Activated CD4-positive, alpha-beta T cell treated with anti-CD3 and anti-CD28 coated beads for 1 hour (primary cell): ENCODE measurements around the gene HAAO.
A peak's percentile ranks its signal among the peaks of the same experiment; 100 is the strongest.

Experiments used
- DNase-seq: peaks from one replicate; pipeline ENCODE4 v3.0.0-alpha.2; 2020

Gene HAAO

DNA sequence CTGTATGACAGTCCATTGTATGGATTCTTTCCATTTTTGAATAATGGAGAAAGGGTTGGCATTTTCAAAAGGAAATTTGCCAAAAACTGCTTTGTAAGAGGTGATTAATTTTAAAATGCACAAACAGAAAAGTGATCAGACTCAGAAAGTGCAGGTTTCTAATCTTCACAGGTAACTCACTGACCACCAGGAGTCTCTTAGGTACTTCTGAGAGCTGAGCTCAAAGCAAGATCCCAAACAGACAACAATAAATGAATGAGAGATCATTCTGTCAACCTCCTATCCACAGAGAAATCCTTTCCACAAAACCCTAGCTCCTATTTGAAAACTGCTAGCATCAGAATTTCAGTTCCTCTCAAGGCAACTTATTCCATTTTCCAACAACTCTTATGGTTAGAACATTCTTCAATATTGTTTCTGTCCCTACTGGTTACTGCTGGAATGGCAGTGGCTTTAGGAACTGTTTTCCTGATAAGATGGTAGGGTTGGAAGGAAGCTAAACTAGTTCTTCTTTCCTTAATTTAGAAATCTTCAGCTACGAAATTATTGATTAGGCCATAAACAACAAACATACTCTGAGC lies 20.6 kb upstream of the HAAO start:
- no peak for DNase-seq

DNA sequence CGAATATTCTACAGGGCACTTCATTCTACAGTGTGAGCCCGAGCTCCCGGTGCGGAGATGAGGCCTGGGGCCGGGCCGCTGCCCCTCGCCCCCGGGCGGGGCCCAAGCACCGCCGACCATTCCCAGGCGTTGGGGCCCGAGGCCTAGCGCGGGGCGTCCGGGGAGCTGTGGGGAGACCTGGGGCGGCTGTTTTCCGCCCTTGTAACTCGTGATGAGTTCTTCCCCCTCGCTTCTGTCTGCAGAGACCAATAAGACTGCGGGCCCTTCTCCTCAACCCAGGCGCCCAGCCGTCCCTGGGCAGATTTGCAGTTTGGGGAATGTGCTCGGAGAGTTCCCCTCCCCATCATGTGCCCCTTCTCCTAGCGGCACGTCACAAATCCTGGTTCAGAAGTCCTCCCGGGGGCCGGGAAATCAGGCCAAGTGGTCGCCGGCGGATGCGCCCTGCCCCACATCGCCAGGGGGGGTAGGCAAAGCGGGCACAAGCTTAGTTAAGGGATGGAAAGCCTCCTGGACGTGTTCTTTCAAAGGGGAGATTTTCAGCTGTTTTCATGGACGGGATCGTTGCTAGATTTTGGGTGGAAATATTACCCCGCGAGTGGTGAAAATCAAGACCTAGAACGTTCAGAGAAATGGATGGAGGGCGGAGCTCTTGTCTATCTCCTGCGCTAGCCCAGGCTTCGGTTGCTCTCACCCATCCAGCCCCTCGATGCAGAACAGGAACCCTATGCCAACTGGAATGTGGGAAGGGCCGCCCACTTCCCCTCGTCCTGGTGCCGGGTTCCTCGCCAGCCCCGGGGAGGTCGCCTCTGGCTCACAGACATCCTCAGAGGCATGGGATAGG lies 18.8 kb upstream of the HAAO start:
- DNase-seq, result peak; percentile 32

DNA sequence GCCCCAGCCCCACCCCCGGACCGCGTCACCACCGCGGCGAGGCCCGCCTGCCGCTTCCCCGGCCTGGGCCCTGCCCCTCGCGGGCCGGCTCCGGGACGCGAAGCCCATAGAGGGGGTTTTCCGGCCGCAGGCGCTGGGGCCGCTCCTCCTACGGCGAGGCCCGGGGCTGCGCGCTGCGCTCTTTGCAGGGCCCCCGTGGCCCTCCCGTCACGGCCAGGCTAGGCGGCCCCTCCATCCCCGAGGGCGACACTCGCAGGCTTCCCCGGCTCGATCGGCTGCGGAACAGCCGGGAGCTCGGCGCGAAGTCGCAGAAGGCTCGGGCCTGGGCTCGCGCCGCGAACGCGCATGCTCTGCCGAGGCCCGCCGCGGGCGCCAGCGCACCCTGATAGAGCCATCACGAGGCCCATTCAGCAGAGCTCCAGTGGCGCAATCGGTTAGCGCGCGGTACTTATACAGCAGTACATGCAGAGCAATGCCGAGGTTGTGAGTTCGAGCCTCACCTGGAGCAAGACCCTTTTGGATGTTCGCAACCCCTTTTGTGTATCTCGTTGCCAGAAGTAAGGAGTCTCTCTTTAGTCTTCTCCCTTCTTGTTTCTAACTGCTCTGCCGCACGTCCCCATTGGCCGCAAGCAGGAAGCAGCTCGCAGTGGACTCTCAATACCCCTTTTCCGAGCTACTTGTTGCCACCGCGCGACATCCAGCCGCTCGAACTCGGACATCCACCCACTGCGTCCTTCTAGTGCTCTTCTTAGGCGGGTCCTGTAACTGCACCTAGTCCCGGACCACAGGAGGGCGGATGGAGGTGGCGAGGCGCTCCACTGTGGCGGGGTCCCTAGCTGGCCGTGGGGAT lies 18.0 kb upstream of the HAAO start:
- DNase-seq, result peak; percentile 94

DNA sequence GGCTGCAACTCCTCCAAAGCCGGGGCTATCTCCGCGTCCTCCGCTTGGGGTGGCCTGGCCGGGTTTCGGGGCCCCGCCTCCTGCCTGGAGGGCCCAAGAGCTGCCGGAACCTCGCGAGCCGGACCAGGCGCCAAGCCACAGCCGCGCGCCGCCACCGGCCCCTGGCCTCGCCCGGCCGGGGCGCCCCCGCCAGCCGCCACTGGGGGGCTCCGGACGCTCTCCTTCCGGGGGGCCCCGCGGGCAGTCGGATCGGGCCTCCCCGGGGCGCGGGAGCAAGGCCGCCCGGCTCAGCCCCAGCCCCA lies 17.4 kb upstream of the HAAO start:
- no peak for DNase-seq

DNA sequence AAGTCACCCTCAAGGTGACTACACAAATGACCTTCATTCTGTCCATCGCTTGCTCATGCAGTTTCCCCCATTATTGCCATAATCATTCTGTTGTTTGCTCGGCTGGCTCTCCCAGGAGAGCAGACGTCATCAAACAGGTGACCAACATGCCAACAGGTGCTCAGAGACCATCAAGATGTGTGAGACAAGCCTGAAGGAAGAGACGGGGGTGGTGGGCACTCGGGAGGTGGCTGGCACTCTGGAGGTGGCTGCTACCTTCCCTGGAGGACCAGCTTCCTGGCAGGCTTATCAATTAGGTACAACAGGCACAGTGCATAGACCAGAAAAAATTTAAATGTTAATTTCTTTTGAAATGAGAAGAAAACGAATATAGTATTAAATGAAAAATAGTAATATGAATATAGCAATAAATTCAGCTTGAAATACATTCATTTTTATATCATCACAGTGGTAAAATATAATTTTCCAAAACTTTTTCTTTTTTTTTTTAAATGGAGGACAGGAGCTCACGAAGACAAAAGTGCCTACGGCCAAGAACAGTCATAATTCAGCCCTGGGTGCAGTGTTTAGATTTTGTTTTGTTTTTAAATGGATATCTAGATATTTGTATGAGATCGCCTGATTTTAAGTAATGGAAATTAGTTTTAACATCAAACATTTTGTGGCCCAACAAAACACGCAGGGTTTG lies 16.9 kb upstream of the HAAO start:
- DNase-seq, result no peak

DNA sequence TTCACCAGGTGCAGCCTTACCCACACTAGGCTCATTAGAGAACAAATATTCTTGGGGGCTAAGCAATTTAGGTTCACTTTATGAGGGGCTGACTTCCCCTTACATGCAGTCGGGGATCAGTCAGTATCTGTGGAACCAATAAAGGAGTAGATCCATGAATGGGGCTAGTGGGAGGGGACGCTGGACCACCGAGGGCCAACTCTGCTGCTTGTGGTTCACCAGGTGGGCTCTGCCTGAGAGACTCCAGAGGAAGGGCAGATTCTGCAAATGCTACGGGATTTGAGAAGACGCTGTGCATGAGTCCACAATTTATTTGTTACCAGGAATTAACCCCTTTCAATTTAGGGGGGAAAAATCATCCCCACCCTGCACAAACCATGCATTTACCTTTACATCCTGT lies 15.9 kb upstream of the HAAO start:
- no peak for DNase-seq

DNA sequence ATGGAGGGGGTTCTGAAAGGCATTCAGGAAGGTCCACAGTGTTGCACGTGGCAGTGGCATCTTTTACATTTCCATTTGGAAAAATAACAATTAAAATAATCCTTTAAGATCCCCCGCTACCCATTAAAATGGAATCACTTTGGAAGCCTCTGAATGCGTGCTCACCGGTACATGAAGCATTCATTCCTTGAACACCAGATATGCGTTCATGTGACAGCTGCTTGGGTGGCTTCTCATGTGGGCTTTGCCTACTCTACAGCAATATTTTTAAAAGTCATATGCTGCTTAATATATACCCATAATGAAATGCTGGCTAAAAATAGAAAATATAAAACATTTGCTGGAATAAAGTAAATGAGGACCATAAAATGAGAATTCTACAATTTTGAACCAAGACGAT lies 14.4 kb upstream of the HAAO start:
- DNase-seq, result no peak

DNA sequence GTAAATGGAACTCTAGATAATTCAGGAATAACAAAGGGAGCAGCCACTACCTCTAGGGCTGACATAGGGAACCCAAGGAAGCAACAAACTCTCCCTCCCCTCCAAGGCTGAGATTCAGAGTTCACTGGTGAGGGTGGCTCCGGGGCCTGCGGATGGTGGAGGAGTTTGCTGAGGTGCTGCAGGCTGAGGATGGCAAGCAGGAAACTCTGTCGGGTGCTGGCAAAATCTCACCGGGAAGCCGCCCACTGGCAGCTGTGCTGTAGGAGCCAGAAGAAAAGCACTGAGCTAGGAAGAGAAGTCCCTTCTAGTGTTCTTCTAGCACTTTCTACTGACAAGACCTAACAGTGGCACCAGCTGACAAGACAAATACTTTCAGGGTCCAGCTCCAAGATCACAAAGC lies 12.5 kb upstream of the HAAO start:
- DNase-seq, result no peak

DNA sequence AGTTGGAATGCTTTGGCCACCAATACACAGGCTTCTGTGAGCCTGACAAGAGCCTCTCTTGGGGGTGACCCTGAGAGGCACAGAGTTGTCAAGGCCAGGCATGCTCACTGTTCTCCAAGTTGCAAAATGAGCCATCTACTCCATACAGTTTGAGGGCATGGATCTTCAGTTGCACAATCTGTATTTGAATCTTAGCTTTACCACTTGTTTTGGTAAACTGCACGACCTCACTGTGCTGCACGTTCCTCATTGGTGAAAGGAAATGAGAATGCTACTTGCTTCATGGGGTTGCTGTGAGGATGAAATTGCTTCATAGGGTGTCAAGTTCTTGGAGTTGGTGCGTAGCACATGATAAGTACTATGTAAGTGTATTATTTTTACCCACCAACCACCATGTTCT lies 12.0 kb upstream of the HAAO start:
- no peak for DNase-seq

DNA sequence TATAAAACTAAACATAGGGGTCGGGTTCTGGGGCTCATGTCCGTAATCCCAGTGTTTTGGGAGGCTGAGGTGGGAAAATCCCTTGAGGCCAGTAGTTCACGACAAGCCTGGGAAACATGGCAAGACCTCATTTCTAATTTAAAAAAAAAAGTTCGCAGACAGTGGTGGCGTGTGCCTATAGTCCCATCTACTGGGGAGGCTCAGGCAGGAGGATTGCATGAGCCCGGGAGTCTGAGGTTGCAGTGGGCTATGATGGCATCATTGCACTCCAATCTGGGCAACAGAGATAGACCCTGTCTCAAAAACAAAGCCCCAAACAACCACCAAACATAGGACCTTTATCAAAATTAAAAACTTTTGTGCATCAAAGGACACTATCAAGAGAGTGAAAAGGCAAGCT lies 9.8 kb upstream of the HAAO start:
- no peak for DNase-seq

DNA sequence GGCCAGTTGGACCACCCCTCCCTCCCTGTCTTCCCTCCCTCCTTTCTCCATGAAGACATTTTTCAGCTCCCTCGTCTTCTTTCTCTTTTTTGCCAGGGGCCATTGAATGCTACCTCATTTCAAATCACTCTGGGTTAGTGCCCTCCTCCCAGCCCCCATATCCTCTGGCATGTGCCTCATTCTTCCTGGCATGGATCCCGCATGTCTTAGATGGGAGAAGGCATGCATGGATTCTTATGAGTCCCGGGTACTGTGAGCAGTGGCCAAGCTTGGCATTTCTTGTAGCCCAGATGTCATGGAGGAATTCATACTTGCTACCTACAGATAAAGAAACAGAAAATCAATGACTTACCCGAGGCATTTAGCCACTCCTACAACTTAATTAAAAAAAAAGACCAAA lies 9.0 kb upstream of the HAAO start:
- no peak for DNase-seq

DNA sequence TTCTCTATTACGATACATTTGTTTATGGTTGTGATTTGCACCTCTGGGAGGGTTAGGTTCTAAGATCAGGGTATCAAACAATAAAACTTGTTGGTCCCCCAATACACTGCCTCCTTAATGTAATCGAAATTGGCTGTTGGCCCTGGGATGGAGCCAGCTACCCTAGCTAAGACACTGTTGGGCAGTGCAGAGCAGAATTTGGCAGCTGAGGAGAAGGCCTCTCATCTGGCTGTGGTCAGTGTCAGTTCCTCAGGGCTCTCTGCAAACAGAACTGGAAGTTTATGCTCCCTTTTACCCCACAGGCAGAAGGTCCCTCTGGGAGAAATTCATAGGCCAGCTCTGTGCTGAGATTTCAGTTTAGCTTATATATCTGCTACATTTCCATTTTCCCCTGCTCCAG lies 8.6 kb upstream of the HAAO start:
- DNase-seq, result no peak

DNA sequence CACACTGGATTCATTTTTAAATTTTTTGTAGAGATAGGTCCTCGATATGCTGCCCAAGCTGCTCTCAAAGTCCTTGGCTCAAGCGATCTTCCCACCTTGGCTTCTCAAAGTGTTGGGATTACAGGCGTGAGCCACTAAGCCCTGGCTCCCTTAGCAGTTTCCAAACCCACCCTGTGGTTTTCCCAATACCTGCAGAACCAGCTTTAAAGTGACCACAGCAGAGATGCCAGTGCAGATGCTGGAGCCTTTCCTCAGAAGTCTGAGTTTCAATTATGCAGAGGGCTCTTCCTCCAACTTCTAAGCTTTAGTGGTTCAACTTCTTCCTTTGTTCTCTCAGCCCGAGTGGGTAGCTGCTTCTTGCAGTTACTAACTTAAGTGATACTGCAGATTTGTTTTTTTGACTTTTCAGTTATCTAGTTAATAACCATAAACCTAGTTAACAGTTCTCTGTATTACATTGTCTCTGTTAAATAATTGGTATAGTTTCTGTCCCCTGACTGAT lies 8.1 kb upstream of the HAAO start:
- DNase-seq, result no peak

DNA sequence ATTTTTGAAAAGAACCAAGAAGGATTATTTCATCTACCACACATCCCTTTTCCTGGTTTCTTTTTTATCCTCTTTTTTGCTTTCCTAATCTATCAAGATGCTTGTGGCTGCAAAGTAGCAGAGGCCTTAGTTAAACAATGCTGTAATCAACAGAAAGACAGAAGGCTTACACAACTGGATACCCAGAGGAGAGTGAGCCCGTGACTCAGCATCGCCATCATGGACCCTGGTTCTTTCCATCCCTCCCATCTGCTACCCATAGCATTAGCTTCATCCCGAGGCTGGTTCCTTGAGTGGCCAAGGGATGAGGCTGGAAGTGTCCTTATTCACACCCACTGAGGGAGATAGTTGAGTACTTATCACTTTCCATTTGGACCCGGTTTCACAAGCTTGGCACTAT lies 7.5 kb upstream of the HAAO start:
- no peak for DNase-seq

DNA sequence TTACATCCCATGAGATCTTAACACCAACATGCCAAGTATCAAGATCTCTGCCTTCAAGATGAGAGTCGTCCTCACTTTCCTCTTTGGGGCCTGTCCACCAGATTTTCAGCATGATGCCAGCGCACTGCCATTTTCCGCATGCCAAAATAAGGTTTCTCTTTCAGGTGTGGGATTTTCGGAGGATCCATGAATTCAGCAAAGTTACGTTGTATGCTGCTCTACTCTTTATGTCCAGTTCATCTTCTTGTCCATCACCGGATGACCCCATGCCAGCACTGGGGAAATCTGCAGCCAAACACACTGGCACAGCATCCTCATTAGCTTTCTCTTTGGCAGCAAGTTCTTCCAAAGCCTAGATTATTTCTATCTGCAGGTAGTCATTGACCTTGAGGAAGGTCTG lies 4.9 kb upstream of the HAAO start:
- no peak for DNase-seq

DNA sequence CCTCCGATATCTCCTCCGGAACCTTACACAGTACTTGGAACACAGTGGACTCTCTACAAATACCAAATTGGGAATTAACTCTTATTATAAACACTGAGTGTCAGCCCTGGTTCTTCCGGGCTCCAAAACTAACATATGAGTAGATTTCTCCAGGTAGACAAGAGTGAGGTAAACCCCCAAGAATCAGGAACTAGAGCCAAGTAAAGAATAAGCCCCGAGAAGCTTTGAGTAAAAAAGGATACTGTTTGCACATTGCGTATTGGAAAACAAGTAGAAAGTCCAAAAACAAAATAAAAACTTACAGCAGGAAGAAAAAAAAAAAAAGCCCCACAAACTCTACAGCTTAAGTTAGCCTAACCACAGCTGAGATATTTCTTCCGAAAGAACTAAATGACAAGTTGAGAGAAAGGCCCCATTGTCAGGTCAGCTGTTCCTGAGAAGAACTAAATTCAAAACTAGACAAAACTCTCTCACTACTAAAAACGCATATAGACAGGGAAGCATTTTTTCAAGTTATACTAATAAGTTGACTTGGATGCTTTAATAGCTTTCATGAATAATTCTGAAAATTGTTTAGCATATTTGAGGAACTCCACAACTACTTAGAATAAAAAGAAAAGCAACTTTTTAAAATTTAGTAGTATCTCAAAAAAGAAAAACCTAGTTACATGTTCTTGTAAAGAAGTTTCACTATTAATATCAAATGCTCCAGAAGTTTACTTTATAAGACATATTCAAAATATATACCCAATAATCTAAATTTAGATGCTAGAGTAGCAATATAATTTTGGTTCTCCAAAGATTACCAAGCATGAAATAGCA lies 4.3 kb upstream of the HAAO start:
- no peak for DNase-seq

DNA sequence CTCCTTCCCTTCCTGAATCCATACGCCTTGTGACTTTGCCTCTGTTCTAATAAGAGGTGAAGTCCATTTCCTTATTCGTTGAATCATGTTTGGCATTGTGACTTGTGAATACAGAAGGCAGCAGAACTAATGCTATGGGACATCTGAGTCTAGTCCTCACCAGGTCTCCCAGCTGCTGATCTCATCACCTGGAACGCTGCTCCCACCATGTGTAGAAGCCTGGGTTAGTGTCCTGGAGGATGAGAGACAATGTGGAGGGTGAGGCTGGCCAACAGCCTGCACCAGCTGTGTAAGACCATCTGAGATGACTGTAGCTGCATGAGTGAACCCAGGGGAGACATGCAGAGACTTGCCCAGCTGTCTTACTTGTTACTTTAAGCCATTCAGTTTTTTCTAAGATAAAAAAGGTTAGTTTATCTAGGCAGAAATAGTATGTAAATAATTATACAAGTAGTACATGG lies 3.5 kb upstream of the HAAO start:
- no peak for DNase-seq

DNA sequence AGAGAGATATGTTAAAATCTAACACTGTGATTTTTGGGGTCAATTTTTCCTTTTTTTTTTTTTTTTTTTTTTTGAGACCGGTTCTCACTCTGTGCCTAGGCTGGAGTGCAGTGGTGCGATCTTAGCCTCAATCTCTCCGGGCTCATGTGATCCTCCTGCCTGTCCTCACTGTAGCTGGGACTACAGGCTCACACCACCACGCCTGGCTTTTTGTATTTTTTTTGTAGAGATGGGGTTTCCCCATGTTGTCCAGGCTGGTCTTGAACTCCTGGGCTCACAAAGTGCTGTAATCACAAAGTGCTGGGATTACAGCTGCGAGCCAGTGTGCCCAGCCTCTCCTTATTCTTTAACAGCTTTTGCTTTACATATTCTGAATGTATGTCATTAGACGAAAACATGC lies 2.9 kb upstream of the HAAO start:
- DNase-seq, result no peak

DNA sequence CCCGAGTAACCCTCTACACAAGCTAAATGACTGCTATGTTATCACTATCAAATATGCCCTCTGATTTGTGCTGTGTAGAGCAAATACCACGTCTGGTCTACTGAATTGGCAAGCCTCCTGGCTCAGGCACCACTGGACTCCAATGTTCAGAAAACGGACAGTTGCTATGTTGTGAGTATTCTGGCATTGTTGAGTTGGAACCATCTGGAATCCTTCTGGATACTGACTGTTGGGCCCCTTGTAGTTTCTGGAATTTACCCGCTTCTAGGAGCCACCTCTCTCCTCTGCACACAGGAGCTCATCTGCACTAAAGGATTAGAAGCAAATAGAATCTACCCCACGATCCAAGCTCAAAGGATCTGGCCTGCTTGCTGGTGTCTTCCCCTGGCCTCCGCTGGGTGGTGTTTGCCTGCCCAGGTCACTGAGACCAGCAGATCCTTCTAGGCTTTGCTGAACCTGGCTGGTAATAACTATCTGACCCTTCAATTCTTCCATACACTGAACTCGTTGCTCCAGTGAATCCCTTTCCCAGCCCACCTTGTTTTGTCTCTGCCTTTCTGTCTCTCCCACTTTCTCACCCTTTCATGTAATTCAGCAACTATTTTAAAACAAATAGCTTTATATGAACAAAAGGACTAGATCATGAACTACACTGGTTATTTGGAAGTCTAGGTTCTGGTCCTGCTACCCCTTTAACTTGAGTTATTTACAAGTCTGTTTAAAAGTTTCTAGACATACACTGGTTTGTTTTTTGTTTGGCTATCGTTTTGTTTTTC lies 2.1 kb upstream of the HAAO start:
- DNase-seq, result no peak

DNA sequence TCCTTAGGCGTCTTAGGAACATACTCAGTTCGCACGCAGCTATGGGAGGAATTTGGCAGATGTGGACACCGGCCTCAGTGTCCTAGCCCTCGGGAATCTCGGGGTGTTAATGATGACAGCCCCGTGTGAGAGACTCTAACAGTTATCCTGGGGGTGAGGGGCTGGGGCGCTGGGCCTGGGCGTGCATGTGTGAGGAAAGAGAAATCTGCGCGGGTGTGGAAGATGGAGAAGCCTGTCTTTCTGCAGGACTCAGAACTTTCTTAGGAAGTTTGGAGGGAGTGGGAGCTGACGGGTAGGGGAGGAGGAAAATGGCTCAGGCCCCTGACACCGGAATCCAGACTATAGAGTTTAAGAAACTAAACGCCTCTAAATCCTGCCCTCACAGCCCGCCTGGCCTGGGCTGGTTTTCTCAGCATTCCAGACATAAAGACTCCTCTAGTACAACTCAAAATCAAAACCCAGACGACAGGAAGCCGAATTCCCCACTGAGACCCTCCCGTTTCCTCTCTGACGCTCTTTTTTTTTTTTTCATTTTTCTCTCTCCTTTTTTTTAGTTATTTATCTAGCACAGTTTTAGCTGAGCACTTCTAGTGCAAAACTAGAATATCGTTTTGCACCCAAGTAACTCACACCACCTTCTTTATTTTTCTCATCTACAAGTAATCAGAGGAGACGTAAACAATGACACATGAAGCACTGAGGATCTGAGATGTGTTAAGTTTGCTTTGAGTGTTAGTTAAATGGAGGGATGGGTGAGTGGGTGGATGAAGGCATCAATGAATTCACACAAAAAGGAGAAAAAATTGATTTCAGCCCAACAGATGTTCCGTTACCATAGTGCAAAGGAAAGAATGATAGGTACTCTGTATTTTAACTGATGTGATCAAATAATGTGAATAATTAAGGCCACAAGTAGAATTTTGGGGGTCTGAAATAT lies 1.2 kb upstream of the HAAO start:
- DNase-seq, result no peak
